Spleen (tissue), 7 donors: ENCODE measurements around the gene TMEM198.

Experiments used
- POLR2A ChIP-seq, 3 donors: fragments of 450-650 bp; IDR thresholded peaks; one replicate each; pipeline ENCODE4 v1.5.1; 2017; ENCODE audit warnings: antibody characterized with exemption in 3 of 3, mild to moderate bottlenecking in 1 of 3
- POLR2AphosphoS5 ChIP-seq, 3 donors: sonication (generic); formaldehyde crosslinking; IDR thresholded peaks; one replicate each; pipeline ENCODE4 v1.5.1; 2017; ENCODE audit warnings: antibody characterized with exemption in 3 of 3
- TF ChIP-seq, protein P1 (sequence below), 11 experiments: fragments of 200-600 bp in 7 of 11; fragments of 450-650 bp in 4 of 11; sonication (generic) in 4 of 11; IDR thresholded peaks in 8 of 11; conservative IDR thresholded peaks in 3 of 11; 1 replicate in 7 of 11; 2 replicates in 4 of 11; pipeline versions ENCODE4 v1.4.0 to v1.8.0; 2016 to 2021; ENCODE audit warnings: antibody characterized with exemption in 11 of 11, inconsistent platforms in 4 of 11, mild to moderate bottlenecking in 1 of 11
- donor health status: DM: no; HTN: no; CAD: no; lungs with moderate emphysema.
- donor health status: DM: no; HTN: no; CAD: no.
- donor health status: DM: no; HTN: no; CAD: no.

DNA sequence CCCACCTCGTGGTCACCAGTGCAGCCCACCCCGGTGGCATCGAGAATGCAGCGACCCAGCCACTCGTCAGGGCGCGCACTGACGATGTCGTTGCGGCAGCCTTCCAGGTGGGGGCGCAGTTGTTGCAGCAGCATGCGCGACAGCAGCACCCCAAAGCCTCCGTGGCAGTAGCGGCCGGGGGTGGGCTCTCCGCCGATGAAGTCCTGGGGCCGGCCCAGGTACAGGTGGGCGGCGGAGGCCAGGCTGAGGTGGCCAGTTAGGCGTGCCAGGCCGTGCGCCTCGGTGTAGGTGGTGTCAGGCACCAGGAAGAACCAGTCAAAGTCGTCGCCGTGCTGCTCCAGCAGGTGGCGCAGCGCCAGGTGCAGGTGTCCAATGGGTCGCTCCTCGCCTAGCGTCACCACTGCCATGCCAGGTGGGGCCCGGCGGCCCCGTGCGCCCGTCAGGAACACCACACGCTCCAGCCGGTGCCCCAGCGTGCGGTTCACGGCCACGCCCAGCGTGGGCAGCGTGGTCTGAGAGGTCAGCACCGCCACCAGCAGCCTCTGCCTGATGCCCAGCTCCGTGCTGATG lies 2.1 kb upstream of the TMEM198 start:
- peak in 2 of 3 donors; percentile 53 to 66 for TF ChIP-seq POLR2AphosphoS5 (IDR thresholded peaks at IDR 0.05)
- TF ChIP-seq, protein P1, sequence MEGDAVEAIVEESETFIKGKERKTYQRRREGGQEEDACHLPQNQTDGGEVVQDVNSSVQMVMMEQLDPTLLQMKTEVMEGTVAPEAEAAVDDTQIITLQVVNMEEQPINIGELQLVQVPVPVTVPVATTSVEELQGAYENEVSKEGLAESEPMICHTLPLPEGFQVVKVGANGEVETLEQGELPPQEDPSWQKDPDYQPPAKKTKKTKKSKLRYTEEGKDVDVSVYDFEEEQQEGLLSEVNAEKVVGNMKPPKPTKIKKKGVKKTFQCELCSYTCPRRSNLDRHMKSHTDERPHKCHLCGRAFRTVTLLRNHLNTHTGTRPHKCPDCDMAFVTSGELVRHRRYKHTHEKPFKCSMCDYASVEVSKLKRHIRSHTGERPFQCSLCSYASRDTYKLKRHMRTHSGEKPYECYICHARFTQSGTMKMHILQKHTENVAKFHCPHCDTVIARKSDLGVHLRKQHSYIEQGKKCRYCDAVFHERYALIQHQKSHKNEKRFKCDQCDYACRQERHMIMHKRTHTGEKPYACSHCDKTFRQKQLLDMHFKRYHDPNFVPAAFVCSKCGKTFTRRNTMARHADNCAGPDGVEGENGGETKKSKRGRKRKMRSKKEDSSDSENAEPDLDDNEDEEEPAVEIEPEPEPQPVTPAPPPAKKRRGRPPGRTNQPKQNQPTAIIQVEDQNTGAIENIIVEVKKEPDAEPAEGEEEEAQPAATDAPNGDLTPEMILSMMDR (IDR thresholded peaks at IDR 0.05 in 8 of 11, conservative IDR thresholded peaks at IDR 0.05 in 3 of 11) = peak; percentile 80 to 98 (median 94)
- no peak for TF ChIP-seq POLR2A (IDR thresholded peaks at IDR 0.05)
